ENCODE results near the gene PITX1.
A peak's percentile ranks its signal among the peaks of the same experiment; 100 is the strongest.

PITX1 gene

DNA sequence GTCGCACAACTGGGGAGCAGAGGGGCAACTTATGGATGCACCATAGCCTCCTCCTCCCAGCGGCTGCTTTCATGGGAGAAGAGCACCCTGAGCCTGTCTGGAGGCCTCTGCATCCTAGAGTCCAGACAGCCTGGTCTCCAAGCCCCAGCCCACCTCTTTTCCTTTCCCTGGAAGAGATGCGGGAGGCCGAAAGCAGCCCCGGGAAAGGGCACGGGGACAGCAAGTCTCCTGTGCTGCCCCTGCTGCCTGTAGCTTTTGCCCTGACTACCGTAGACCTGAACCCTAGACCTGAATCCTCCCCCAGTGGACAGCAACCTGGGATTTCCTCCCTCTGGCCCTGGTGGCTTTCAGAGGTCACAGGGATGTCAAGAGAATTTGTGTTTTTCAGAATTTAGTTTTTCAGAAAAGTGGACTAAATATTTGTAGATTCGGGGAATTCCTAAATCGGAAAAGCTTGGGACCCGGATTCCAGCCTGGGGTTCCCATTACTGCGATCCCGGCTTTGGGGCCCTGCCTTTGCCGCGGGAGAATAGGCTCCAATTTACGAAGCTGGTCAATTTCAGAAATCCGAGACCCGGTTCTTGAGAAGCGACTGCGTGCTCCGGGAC lies 4.3 kb upstream of the PITX1 start:
- H3K4me3 ChIP-seq (ENCODE audit: insufficient read length, low read depth): peak overlapping the region; percentile 26
- H3K9me3 ChIP-seq (ENCODE audit: insufficient read depth, low read length): no peaks in the 10 kb centered on the region
- peaks cover 91% of the 10 kb centered on the region for H3K27me3 ChIP-seq (ENCODE audit: insufficient read depth, insufficient read length)
- DNase-seq (ENCODE audit: low read depth, low spot score): no peak
- TF ChIP-seq SUZ12 (IDR thresholded peaks at IDR 0.05; ENCODE audit: extremely low read depth, insufficient read depth, insufficient read length): no peak
- TF ChIP-seq YY1 (IDR thresholded peaks at IDR 0.05; ENCODE audit: insufficient read depth, insufficient read length): no peak
- no peaks in the 10 kb centered on the region for H3K36me3 ChIP-seq (ENCODE audit: insufficient read depth, insufficient read length, low read length)
- no peak overlapping the region for H3K9ac ChIP-seq (ENCODE audit: insufficient read length, low read depth)
- peaks cover 11% of the 10 kb centered on the region for H3K4me1 ChIP-seq (ENCODE audit: insufficient read depth, insufficient read length)

DNA sequence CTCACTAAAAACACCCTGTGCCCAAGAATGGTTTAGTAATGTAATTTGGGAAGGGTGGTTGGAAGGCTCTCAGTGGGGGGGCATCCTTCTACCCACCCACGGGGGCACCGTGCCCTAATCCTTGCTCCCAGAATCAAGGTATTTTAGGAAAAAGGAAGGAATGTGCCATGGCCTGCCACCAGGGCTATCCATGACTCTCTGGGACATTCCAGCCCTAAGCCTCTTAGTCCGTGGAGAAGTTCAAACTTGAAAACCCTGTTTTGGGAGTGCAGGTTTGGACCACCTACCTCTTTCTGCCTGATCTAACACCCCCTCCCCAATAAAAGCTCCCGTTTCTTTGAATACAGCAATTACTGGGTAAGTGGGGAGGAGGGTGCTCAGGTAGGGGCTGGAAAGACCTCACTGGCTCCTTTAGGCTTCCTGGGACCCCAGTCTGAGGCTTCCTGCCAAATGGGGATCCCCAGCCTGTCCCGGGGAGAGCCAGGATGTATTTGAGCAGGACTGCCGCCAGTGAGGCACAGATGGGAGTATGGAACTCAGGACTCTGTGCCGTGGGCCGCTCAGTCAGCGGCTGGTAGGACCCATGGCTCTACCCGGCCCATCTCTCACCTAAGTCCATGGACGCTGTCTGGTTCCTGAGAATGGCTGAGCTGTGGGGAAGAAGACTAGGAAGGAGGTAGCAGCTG lies 3.6 kb upstream of the PITX1 start:
- H3K9me3 ChIP-seq (ENCODE audit: insufficient read depth, low read length): no peaks in the 10 kb centered on the region
- peaks cover 91% of the 10 kb centered on the region for H3K27me3 ChIP-seq (ENCODE audit: insufficient read depth, insufficient read length)
- no peak for TF ChIP-seq ZNF274 (IDR thresholded peaks at IDR 0.05; ENCODE audit: low read depth, low read length)
- H3K4me3 ChIP-seq (ENCODE audit: insufficient read length, low read depth): no peak overlapping the region
- DNase-seq (ENCODE audit: low read depth, low spot score): no peak
- no peaks in the 10 kb centered on the region for H3K36me3 ChIP-seq (ENCODE audit: insufficient read depth, insufficient read length, low read length)
- no peak overlapping the region for H3K9ac ChIP-seq (ENCODE audit: insufficient read length, low read depth)
- H3K4me1 ChIP-seq (ENCODE audit: insufficient read depth, insufficient read length): peaks cover 11% of the 10 kb centered on the region

DNA sequence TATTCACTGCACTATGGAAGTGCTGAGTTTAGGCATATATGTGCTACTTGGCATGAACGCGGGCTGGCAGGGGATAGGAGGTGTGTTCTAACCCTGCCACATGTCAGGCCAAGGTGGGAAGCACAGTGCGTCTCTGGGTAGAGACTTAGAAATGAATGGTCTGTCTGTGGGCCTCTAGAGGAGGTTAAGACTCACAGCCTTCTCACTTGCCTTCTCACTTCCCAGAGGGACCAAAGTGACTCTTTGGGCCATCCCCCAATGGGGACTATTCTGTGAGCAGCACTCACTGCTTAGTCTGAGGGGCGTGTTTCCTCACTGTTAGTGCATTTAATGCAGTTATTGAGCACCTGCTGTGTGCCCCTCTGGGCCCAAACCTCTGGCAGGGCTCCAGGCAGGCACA lies 2.4 kb upstream of the PITX1 start:
- Histone ChIP-seq H3K4me3 (ENCODE audit: insufficient read length, low read depth) (no peak overlapping the region), H3K9ac (ENCODE audit: insufficient read length, low read depth) (no peak overlapping the region), H3K9me3 (ENCODE audit: insufficient read depth, low read length) (no peaks in the 10 kb centered on the region), H3K4me1 (ENCODE audit: insufficient read depth, insufficient read length) (peaks cover 11% of the 10 kb centered on the region), H3K36me3 (ENCODE audit: insufficient read depth, insufficient read length, low read length) (no peaks in the 10 kb centered on the region), H3K27me3 (ENCODE audit: insufficient read depth, insufficient read length) (peaks cover 91% of the 10 kb centered on the region)
- no peak for TF ChIP-seq YY1 (IDR thresholded peaks at IDR 0.05; ENCODE audit: insufficient read depth, insufficient read length)
- TF ChIP-seq SUZ12 (IDR thresholded peaks at IDR 0.05; ENCODE audit: extremely low read depth, insufficient read depth, insufficient read length): no peak
- DNase-seq (ENCODE audit: low read depth, low spot score): no peak

DNA sequence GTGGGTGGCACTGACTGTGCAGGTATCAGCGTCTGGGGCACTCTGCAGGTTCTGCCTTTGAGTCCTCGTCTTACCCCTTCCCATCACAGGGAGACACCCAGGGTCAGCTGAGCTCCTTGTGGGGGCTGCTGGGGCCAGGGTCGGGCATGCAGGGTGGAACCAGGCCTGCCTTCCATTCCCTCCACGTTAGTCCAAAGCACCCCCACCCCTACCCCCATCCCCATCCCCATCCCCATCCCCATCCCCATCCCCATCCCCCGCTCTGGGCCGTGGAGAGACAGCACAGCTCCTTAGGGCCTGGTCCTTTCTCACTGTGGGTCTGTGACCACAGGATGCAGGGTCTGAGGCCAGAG lies 1.6 kb upstream of the PITX1 start:
- TF ChIP-seq SUZ12 (IDR thresholded peaks at IDR 0.05; ENCODE audit: extremely low read depth, insufficient read depth, insufficient read length) (no peak), YY1 (IDR thresholded peaks at IDR 0.05; ENCODE audit: insufficient read depth, insufficient read length) (no peak)
- peaks cover 6% of the 10 kb centered on the region for H3K4me1 ChIP-seq (ENCODE audit: insufficient read depth, insufficient read length)
- no peak for DNase-seq (ENCODE audit: low read depth, low spot score)
- no peak overlapping the region for H3K9ac ChIP-seq (ENCODE audit: insufficient read length, low read depth)
- peaks cover 91% of the 10 kb centered on the region for H3K27me3 ChIP-seq (ENCODE audit: insufficient read depth, insufficient read length)
- no peaks in the 10 kb centered on the region for H3K9me3 ChIP-seq (ENCODE audit: insufficient read depth, low read length)
- no peak overlapping the region for H3K4me3 ChIP-seq (ENCODE audit: insufficient read length, low read depth)
- no peaks in the 10 kb centered on the region for H3K36me3 ChIP-seq (ENCODE audit: insufficient read depth, insufficient read length, low read length)

DNA sequence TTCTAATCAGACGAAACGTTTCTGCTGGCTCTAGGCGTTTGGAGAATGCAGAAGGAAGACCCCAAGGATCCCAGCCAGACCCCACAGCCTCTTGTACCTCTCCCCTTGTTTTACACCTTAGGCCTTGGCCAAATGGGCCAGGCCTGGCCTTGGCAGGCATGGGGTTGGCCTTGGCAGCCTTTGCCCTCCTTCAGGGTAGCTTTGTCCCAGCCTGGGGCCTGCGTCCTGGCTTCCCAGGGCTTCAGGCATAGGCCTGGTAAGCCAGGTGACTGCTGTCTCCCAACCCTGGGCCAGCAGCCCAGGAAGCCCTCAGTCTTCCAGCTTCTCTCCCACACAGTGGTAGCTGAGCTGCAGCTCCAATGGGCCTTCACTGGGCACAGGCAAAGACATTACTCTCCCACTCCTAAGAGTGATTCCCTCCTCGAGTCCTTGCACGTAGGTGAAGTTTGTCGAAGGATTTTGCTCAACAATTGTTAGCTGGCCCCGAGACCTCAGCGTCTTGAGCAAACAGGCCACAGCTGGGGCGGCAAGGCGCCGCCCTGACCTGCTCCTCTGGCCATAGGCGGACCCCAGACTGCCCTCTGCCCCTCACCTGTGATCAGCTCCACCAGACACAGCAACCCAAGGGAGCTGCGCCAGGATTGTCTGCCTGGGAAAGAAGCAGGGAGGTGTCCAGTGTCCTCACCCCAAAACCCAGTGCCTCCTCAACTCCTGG lies 1.1 kb upstream of the PITX1 start:
- no peaks in the 10 kb centered on the region for H3K9me3 ChIP-seq (ENCODE audit: insufficient read depth, low read length)
- H3K36me3 ChIP-seq (ENCODE audit: insufficient read depth, insufficient read length, low read length): no peaks in the 10 kb centered on the region
- H3K4me1 ChIP-seq (ENCODE audit: insufficient read depth, insufficient read length): peaks cover 5% of the 10 kb centered on the region
- H3K4me3 ChIP-seq (ENCODE audit: insufficient read length, low read depth): no peak overlapping the region
- no peak for TF ChIP-seq SUZ12 (IDR thresholded peaks at IDR 0.05; ENCODE audit: extremely low read depth, insufficient read depth, insufficient read length)
- no peak for TF ChIP-seq YY1 (IDR thresholded peaks at IDR 0.05; ENCODE audit: insufficient read depth, insufficient read length)
- no peak for TF ChIP-seq ZNF274 (IDR thresholded peaks at IDR 0.05; ENCODE audit: low read depth, low read length)
- H3K9ac ChIP-seq (ENCODE audit: insufficient read length, low read depth): peak overlapping the region; percentile 56
- DNase-seq (ENCODE audit: low read depth, low spot score): no peak
- H3K27me3 ChIP-seq (ENCODE audit: insufficient read depth, insufficient read length): peaks cover 91% of the 10 kb centered on the region

DNA sequence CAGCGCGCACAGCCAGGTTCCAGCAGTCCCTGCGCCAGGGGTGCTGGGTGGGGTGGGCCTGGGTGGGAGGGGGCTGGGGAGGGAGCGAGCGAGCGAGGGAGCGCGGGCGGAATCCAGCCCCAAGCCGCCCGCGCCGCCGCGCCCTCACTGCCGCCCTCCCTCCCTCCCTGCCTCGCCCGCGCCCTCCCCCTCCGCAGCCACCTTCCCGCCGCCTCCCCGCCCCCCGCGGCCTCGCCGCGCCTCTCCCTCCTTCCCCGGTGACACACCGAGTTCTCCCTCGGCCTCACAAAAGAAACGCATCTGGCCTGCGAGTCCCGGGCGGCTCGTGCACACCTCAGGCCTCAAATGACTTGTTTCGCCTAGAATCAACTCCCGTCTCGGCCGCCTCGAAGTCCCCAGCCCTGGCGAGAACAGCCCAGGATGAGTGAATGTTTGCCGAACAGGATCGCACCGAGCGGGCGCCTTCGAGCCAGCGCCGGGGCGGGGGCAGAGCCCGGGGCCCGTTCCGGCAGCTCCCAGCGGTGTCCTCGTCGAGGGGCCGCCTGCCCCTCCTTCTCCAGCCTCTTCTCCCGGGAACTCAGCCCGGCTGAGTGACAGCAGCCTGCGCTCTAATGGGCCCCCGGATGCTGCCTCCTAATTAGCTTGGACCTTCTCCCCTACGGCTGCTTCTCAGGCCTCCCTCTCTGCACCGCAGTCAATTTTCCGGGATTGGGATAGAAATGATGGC lies 371 bp upstream of the PITX1 start:
- Histone ChIP-seq H3K4me1 (ENCODE audit: insufficient read depth, insufficient read length) (peaks cover 5% of the 10 kb centered on the region), H3K36me3 (ENCODE audit: insufficient read depth, insufficient read length, low read length) (no peaks in the 10 kb centered on the region), H3K27me3 (ENCODE audit: insufficient read depth, insufficient read length) (peaks cover 91% of the 10 kb centered on the region), H3K9ac (ENCODE audit: insufficient read length, low read depth) (peak overlapping the region; percentile 56), H3K4me3 (ENCODE audit: insufficient read length, low read depth) (peak overlapping the region; percentile 40), H3K9me3 (ENCODE audit: insufficient read depth, low read length) (no peaks in the 10 kb centered on the region)
- TF ChIP-seq ZNF274 (IDR thresholded peaks at IDR 0.05; ENCODE audit: low read depth, low read length): no peak
- TF ChIP-seq SUZ12 (IDR thresholded peaks at IDR 0.05; ENCODE audit: extremely low read depth, insufficient read depth, insufficient read length): no peak
- no peak for TF ChIP-seq YY1 (IDR thresholded peaks at IDR 0.05; ENCODE audit: insufficient read depth, insufficient read length)
- DNase-seq (ENCODE audit: low read depth, low spot score): no peak
